ACHN (cell line): Measurements from ENCODE around the gene KRT24.
A peak's percentile ranks its signal among the peaks of the same experiment; 100 is the strongest.
"Not testable (repeated sequence)": the region's sequence is repeated elsewhere in the genome, so short reads cannot be mapped to it uniquely, and the experiment has no call there.

ENCODE experiments used
- DNase-seq: peaks from one replicate; pipeline ENCODE4 v3.0.0-alpha.2; 2015
- in situ Hi-C: cut with HindIII; loops from 2 replicates; pipeline ENCODE4 v1.10.0; 2017; ENCODE audit warnings: low sequenced_read_pairs, low pct_ligation_motif_present, low pct_unique_long_range_greater_than_20kb

Gene KRT24

DNA sequence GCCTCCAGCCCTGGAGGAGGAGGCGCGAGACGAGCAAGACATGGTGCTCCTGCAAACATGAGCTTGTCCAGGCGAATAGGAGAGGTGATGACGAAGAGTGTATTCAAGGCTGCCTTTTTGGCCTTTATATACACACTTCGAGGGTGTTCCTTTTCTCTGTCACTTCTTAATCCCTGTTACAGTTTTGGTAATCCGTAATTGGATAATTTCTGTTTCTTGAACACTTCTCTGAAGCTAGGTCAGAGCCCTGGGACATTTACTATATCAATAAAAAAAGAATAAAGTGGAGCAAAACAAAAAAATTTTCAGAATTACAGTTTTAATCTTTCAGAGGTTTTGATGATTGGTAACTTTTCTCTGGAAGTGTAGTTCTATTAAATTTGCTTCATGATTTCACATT lies at the start of gene KRT24:
Gene KRT24, minus strand, starts transcription at position 101 of the 400 bp plus-strand sequence. Its CDS starts 59 bp downstream, at position 42.
- in situ Hi-C loops: no loop called here
- DNase-seq: no peak

DNA sequence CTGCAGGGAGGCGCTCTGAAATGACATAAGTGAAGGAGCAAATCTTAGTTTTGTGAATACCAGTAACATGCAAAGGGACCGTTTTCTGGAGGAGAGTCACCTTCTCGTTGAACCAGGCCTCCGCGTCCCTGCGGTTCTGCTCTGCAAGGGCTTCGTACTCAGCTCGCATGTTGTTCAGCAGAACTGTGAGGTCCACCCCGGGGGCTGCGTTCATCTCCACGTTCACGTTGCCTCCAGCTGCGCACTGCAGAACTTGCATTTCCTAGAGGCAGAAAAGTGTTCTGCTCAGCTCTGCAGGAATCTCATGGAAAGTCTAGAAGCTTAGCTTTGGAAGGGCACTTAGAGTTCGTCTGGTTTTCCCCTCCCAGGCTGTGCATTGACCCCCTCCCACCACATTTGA lies 47.5 kb upstream of the KRT24 start:
- no peak for DNase-seq
- in situ Hi-C loops: no loop called here

GRCh38 chr17:40750391-40750790 lies 46.8 kb upstream of the KRT24 start:
- in situ Hi-C loops: no loop called here
- DNase-seq: no peak

DNA sequence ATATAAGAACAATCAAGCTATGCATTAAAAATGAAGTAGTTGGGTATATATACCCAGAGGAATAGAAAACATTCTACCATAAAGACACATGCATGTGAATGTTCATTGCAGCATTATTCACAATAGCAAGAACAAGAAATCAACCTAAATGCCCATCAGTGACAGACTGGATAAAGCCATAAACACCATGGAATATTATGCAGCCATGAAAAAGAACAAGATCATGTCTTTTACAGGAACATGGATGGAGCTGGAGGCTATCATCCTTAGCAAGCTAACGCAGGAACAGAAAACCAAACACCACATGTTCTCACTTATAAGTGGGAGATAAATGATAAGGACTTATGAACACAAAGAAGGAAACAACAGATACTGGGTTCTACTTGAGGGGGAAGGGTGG lies 45.1 kb upstream of the KRT24 start:
- in situ Hi-C loops, DNase-seq: not testable (repeated sequence)

GRCh38 chr17:40738553-40738952 lies 35.0 kb upstream of the KRT24 start:
- DNase-seq: no peak
- in situ Hi-C loops: no loop called here

- DNase-seq: no peak
- in situ Hi-C loops: no loop called here
These were observed 31.5 kb upstream of the KRT24 start for GRCh38 chr17:40735016-40735415.

GRCh38 chr17:40734018-40734417 lies 30.5 kb upstream of the KRT24 start:
- in situ Hi-C loops: no loop called here
- DNase-seq: no peak

DNA sequence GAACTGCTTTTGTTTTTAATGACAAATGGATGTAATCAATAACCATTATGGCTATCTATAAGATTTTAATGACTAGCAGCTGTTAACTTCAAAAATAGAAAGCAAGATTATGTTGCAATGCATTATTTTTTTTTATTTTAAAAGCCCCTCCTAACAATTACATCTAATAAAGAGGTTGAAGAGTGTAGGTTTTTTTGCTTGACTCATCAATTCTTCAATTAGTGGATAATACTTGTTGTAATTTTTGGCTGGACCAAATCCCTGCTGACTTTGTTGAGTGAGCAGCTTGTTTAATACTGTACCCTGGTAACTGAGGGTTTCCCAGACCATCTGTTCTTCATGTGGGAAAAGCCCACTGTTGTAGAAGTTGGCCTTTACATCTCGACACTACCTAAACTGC lies 27.4 kb upstream of the KRT24 start:
- DNase-seq: no peak
- in situ Hi-C loops: no loop called here

DNA sequence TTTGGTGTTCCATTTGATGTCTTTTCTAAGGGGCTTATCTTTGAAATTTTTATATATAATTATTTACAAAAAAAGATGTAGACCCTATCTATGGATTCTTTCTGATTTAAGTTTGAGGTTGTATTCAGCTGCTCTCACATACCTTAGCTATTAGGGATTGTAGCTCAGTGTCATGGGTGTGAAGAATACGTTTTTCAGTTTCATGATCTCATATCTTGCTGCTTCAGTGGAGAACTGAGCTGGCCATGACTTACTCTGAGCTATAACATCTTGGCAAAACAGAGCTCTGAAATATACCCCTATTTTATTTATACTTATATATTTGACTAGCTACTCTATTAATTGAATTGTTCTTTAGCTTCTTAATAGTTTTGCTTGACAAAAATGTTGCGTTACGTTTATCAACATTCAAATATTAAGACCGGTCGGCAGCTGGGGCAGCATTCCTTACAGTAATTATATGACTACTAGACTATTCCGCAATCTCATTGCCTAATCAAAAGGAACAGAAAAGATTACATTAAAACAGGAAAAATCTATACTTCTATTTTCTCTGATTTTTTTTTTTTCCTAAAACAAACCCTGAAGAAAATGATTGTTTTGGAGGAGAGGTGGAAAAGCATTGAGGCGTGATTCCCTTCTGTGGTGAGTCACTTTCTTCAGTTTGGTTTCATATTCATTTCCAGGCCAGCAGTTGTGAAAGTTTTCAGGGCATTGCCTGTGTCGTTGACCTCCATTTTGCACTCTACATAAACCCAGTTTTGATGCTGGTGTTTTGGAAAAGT lies 24.1 kb upstream of the KRT24 start:
- peak; percentile 92 for DNase-seq
- in situ Hi-C loops: no loop called here

DNA sequence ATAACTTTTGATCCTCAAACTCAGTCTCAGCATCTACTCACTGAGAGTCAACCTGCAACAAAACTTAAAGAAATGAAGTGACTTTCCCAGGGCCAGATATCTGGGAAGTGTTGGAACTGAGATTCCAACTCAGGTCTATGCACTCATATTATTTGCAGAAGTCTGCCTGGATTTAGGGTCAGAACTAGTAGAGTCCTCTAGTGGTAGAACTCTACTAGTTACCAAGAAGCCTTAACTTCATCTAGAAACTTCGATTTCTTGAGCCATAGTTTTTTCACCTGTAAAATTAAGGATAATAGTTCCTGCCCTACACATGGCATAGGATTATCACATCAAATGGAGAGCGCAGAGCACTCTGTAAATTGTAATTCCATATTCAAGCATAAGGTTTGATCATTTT lies 23.4 kb upstream of the KRT24 start:
- in situ Hi-C loops: no loop called here
- DNase-seq: peak; percentile 61

GRCh38 chr17:40724656-40725055 lies 21.1 kb upstream of the KRT24 start:
- in situ Hi-C loops: no loop called here
- no peak for DNase-seq

- in situ Hi-C loops: no loop called here
- DNase-seq: peak; percentile 68
These were observed 18.7 kb upstream of the KRT24 start for GRCh38 chr17:40722241-40722640.

DNA sequence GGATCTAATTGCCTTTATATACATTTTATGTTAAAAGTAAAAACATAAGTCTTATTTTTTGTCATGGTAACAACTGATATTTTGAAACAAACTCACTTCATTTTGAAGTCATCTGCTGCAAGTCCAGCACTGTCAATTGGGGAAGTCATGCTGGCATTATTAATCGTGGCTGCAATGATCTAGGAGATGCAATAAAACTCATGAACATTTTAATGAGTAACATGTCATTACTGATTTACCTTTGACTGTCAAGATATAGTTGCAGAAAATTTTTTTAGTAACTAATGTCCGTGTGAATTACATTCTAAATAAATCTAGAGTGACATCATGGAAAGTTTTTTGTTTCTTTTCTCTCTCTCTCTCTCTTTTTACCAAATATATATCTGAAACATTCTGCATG lies 17.3 kb upstream of the KRT24 start:
- in situ Hi-C loops: no loop called here
- peak; percentile 20 for DNase-seq

- no peak for DNase-seq
- in situ Hi-C loops: no loop called here
These were observed 15.4 kb upstream of the KRT24 start for GRCh38 chr17:40718930-40719329.

DNA sequence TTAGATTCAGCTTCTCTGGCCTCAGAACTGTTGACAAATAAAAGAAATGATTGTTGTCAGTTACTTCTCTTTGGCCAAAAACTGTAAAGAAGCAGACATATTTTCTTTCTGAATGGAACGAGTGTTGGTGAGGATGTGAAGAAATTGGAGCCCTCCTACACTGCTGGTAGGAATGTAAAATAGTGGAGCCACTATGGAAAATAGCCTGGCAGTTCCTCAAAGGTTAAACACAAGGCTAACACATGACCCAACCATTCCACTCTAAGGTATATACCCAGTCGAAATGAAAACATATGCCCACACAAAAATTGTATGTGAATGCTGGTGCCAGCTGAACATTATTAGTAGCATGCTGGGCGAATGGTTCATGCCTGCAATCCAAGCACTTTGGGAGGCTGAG lies 14.2 kb upstream of the KRT24 start:
- in situ Hi-C loops: no loop called here
- no peak for DNase-seq

DNA sequence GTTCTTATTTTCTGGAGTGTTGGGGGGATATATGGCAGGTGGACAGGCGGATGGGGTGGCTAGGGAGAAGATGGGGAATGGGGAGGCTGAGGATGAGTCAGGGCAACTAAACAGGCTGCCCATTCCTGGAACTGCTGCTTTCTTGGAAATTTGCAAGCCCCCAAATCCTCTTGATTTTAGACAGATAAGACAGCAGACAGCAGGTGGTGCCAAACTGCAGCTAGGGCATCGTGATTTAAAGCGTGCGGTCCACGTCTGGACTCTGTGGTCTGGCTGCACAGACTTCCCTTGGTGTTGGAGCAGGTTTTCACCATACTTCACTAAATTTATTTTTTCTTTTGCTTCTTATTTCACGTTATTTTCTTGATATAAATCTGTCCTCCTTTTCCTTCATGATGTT lies 10.9 kb upstream of the KRT24 start:
- DNase-seq: no peak
- in situ Hi-C loops: no loop called here

GRCh38 chr17:40707745-40708144 lies 4.2 kb upstream of the KRT24 start:
- in situ Hi-C loops: no loop called here
- no peak for DNase-seq

DNA sequence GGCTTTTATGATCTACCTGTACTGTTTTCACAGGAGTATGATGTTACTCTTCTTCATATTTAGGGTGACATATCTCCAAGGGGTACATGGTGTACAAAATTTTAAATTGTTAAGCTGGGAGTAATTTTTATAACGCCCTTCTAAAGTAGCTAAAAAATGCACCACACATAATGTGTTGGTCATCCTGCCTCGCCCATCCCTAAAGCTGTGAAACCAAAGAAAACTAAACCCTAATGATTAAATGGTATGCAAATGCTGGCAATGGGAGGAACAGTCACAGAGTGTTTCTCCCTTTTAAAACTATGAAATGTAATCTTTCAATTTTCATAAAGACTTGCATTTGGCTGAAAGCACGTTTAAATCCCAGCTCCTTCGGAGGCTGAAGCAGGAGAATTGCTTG lies 2.0 kb upstream of the KRT24 start:
- in situ Hi-C loops: no loop called here
- no peak for DNase-seq

GRCh38 chr17:40702271-40702670 lies 1.3 kb downstream of the KRT24 start:
- DNase-seq: no peak
- in situ Hi-C loops: no loop called here

DNA sequence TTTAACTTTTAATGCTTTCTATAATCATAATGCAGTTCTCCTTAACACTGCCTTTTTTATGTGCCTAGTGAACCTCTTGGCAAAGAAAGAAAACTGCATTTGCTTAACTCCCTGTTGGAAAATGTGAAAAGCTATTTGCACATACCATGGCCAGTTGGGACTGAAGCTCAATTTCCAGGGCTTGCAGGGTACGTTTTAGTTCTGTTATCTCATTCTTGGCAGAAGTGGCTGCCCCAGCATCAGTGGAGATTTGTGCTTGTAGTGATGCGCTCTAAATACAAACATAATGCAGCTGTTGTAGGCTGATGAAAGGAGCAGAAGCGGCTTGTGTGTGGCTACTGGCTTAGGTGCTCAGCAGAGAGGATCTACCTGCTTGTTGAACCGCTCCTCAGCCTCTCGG lies 3.7 kb downstream of the KRT24 start:
- in situ Hi-C loops: no loop called here
- no peak for DNase-seq

DNA sequence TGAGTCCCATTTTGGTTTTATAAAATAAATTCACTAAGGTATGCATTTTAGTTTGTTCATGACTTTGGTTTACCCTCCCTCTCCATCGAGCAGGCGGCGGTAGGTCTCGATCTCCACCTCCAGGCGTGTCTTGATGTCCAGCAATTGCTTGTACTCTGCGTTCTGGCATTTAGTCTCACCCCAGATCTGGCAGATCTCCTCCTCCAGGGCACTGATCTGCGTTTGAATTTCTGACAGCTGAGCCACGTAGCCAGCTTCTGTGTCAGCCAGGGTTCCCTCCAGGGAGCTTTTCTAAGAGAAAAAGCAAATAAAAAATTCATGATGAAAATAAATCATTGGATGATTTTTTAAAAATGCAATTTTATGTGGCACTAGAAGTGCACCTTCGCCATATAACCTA lies 4.2 kb downstream of the KRT24 start:
- in situ Hi-C loops: no loop called here
- no peak for DNase-seq
